Activated naive CD8-positive, alpha-beta T cell treated with anti-CD3 and anti-CD28 coated beads, Interleukin-2, amount 10 ng/mL, durations not matched to agents 7 days and 5 days (primary cell): ENCODE results near the gene NFIC. TPM values are rescaled to one million over a fixed set of nuclear protein-coding genes. Genes with fewer than 3 reads are reported as not detected.
"Not testable (repeated sequence)": the region's sequence is repeated elsewhere in the genome, so short reads cannot be mapped to it uniquely, and the experiment has no call there.

Experiments used
- ATAC-seq: fragments of 150-1000 bp; cut with Tn5 transposase; one replicate; pipeline ENCODE4 v1.10.0; 2021; ENCODE audit warnings: low read depth, moderate library complexity
- POLR2A ChIA-PET: fragments of 350-600 bp; sonication (Branson Sonifier 250); formaldehyde crosslinking; loops from one replicate; lab custom pipeline; 2021; ENCODE audit warnings: antibody characterized with exemption; lab: Charles Lee
- DNase-seq: peaks from one replicate; pipeline ENCODE4 v3.0.0; 2021
- H3K27ac Mint-ChIP-seq: one replicate; pipeline ENCODE4 v1.8.0; 2022; ENCODE audit warnings: mild to moderate bottlenecking, mixed read lengths
- H3K27me3 Mint-ChIP-seq: one replicate; pipeline ENCODE4 v1.8.0; 2022; ENCODE audit warnings: mild to moderate bottlenecking, moderate library complexity, mixed read lengths
- H3K36me3 Mint-ChIP-seq: one replicate; pipeline ENCODE4 v1.8.0; 2021; ENCODE audit warnings: mild to moderate bottlenecking, mixed read lengths
- H3K4me1 Mint-ChIP-seq: one replicate; pipeline ENCODE4 v1.8.0; 2021; ENCODE audit warnings: mixed read lengths
- H3K4me3 Mint-ChIP-seq: one replicate; pipeline ENCODE4 v1.8.0; 2022; ENCODE audit warnings: mild to moderate bottlenecking, moderate library complexity, mixed read lengths
- H3K9me3 Mint-ChIP-seq: one replicate; pipeline ENCODE4 v1.8.0; 2021; ENCODE audit warnings: mixed read lengths
- total RNA-seq, 2 experiments: library from RNA; stranded (reverse); gene quantifications; one replicate each; pipeline ENCODE4 v1.2.3, GENCODE V29; 2021

NFIC gene
- total RNA-seq, 2 experiments from 2014 or later, result 18.0 to 19.3 TPM

DNA sequence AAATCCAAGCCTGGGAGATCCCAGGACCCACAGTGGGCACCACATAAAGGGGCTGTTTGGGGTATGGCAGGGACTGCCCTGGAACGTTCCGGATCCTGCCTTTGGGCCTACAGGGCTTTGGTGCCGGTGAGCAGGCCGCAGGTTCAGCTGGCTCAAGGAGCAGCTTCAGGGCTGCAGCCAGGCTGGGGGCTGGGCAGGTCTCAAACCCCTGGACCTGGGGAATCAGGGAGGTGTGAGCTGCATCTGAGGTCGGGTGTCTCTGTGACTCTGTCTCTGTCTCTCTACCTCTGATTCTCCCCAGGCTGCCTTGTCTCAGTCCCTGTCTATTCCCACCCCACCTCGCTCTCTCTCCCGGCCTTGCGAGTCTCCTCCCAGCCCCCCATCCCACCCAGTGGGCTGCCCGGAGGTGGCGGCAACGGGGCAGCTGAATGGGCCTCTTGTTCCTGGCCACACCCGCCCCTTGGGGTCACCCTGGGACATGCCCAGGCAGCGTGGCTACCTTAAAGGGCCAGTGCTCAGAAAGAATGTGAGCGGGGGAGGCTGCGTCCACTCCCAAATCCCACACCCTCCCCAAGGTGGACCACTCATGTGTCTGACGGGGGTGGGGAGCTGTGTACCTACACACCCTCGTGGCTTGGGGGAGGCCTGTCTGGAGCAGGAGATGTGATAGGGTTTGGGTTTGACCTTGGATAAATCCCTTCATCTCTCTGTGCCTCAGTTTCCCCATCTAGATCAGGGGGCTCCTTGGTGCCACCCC lies 31.1 kb downstream of the NFIC start:
- H3K27ac Mint-ChIP-seq, result no peak overlapping the region
- DNase-seq, result no peak
- H3K4me1 Mint-ChIP-seq, result no peaks in the 10 kb centered on the region
- POLR2A ChIA-PET, result no interaction called here
- no peak overlapping the region for H3K4me3 Mint-ChIP-seq
- no peaks in the 10 kb centered on the region for H3K9me3 Mint-ChIP-seq
- H3K36me3 Mint-ChIP-seq, result peaks cover 3% of the 10 kb centered on the region
- ATAC-seq, result no peak
- no peaks in the 10 kb centered on the region for H3K27me3 Mint-ChIP-seq

GRCh38 chr19:3398114-3398899 lies 31.9 kb downstream of the NFIC start:
- Mint-ChIP-seq H3K27me3 (no peaks in the 10 kb centered on the region), H3K4me3 (no peak overlapping the region), H3K9me3 (no peaks in the 10 kb centered on the region), H3K36me3 (peaks cover 3% of the 10 kb centered on the region), H3K4me1 (no peaks in the 10 kb centered on the region), H3K27ac (no peak overlapping the region)
- ATAC-seq, result no peak
- POLR2A ChIA-PET, result no interaction called here
- no peak for DNase-seq

GRCh38 chr19:3398900-3399278 lies 32.5 kb downstream of the NFIC start:
- Mint-ChIP-seq H3K36me3 (peaks cover 3% of the 10 kb centered on the region), H3K27ac (no peak overlapping the region), H3K9me3 (no peaks in the 10 kb centered on the region), H3K27me3 (no peaks in the 10 kb centered on the region), H3K4me1 (no peaks in the 10 kb centered on the region), H3K4me3 (no peak overlapping the region)
- ATAC-seq (no peak), DNase-seq (no peak)
- POLR2A ChIA-PET, result no interaction called here

- DNase-seq, H3K9me3 Mint-ChIP-seq, H3K27ac Mint-ChIP-seq, H3K4me1 Mint-ChIP-seq, ATAC-seq, H3K36me3 Mint-ChIP-seq, H3K4me3 Mint-ChIP-seq, POLR2A ChIA-PET, H3K27me3 Mint-ChIP-seq: not testable (repeated sequence)
These were observed 32.9 kb downstream of the NFIC start for GRCh38 chr19:3399311-3399710.

DNA sequence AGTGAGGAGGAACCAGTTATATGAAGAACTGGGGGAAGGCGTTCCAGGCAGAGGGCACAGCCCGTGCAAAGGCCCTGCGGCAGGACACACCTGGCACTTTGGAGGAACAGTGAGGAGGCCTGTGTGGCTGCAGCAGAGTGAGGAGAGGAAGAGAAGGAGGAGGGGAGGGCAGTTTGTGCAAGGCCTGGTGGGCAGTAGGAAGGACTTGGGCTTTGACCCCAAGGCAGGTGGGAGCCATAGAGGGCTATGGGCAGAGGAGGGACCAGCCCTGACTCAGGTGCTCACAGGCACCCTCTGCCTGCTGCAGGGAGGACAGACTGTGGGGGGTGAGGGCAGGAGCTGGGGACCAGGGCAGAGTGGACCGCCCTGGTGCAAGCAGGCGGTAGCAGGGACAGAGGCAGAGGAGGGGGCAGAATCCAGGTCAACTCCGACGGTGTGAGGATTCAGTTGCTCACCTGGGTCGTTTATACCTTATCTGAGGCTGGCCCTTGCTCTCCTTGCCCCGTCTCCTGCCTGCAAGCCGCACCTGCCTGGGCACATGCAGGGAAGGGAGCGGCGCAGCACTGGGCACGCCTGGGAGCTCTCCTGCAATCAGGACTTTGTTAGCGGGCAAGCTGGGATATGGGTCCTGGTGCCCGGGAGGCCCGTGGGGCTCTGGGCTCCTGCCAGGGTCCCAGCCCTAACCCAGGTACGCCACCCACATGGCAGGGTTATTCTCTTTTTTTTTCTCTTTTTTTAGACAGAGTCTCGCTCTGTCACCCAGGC lies 34.8 kb downstream of the NFIC start:
- DNase-seq (no peak), ATAC-seq (no peak)
- Mint-ChIP-seq H3K4me1 (peaks cover 2% of the 10 kb centered on the region), H3K27ac (no peak overlapping the region), H3K9me3 (no peaks in the 10 kb centered on the region), H3K4me3 (no peak overlapping the region), H3K27me3 (no peaks in the 10 kb centered on the region), H3K36me3 (peaks cover 3% of the 10 kb centered on the region)
- POLR2A ChIA-PET, result no interaction called here

- Mint-ChIP-seq H3K9me3 (no peaks in the 10 kb centered on the region), H3K27ac (no peak overlapping the region), H3K4me1 (peaks cover 2% of the 10 kb centered on the region), H3K4me3 (no peak overlapping the region), H3K36me3 (peaks cover 2% of the 10 kb centered on the region), H3K27me3 (no peaks in the 10 kb centered on the region)
- no peak for DNase-seq
- no peak for ATAC-seq
- POLR2A ChIA-PET, result no interaction called here
These were observed 36.5 kb downstream of the NFIC start for GRCh38 chr19:3402631-3403443.

- no peak overlapping the region for H3K27ac Mint-ChIP-seq
- POLR2A ChIA-PET, result no interaction called here
- no peak for ATAC-seq
These were observed 37.3 kb downstream of the NFIC start for GRCh38 chr19:3403489-3404323.

GRCh38 chr19:3404324-3405260 lies 38.2 kb downstream of the NFIC start:
- H3K27ac Mint-ChIP-seq, result no peak overlapping the region
- POLR2A ChIA-PET, result no interaction called here
- DNase-seq, result no peak
- H3K4me3 Mint-ChIP-seq, result no peak overlapping the region
- H3K36me3 Mint-ChIP-seq, result peaks cover 2% of the 10 kb centered on the region
- ATAC-seq, result no peak
- peaks cover 2% of the 10 kb centered on the region for H3K4me1 Mint-ChIP-seq
- H3K27me3 Mint-ChIP-seq, result no peaks in the 10 kb centered on the region
- H3K9me3 Mint-ChIP-seq, result no peaks in the 10 kb centered on the region

More at GRCh38 chr19:3403489-3404323, 37.3 kb downstream of the NFIC start:
- H3K9me3 Mint-ChIP-seq, result no peaks in the 10 kb centered on the region
- H3K36me3 Mint-ChIP-seq, result peaks cover 2% of the 10 kb centered on the region
- H3K4me1 Mint-ChIP-seq, result peaks cover 2% of the 10 kb centered on the region
- no peak overlapping the region for H3K4me3 Mint-ChIP-seq
- DNase-seq, result no peak
- H3K27me3 Mint-ChIP-seq, result no peaks in the 10 kb centered on the region

DNA sequence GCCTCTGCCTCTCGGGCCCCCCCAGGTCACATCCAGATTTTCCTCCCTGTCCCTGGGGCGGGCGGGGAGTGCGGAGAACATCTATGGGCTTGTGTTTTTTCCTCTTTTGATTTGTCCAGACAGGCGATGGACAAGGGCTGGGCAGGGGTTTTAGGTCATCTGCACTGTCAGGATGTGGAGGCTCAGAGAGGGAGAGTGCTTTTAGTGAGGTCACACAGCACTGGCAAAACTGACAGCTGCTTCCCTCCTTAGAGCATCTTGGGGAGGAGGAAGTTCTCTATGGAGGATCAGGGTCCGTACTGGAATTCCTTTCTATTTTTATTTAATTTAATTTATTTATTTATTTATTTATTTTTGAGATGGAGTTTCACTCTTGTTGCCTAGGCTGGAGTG lies 38.9 kb downstream of the NFIC start:
- Mint-ChIP-seq H3K27me3 (no peaks in the 10 kb centered on the region), H3K9me3 (no peaks in the 10 kb centered on the region), H3K4me1 (peaks cover 2% of the 10 kb centered on the region), H3K36me3 (peaks cover 2% of the 10 kb centered on the region), H3K4me3 (no peak overlapping the region), H3K27ac (no peak overlapping the region)
- POLR2A ChIA-PET, result no interaction called here
- no peak for DNase-seq
- no peak for ATAC-seq

DNA sequence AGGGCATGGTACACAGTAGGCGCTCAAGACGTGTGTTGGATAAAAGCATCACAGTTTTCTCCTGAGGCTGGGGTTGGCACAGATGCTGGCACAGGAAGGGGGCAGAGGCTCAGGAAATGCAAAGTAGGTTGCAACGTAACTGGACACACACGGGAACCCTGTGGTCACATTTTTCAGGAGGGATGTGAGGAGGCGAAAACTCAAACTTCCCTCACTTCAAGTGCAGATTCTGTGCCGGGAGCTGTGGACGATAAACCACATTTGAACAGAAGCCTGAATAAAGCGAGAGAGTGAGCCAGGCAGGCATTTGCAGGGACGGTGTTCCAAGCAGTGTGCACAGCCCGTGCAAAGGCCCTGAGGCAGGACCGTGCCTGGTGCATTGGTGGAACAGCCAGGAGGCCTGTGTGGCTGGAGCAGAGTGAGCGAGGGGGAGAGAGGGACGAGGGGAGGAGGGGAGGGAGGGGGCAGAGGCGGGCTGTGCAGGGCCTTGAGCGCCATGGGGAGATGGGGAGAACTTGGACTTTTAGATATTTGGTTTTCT lies 40.3 kb downstream of the NFIC start:
- POLR2A ChIA-PET, result no interaction called here
- no peak overlapping the region for H3K27ac Mint-ChIP-seq

More for the DNA sequence above, 40.3 kb downstream of the NFIC start:
- peaks cover 2% of the 10 kb centered on the region for H3K36me3 Mint-ChIP-seq
- DNase-seq (no peak), ATAC-seq (no peak)
- H3K4me1 Mint-ChIP-seq, result peaks cover 2% of the 10 kb centered on the region
- H3K27me3 Mint-ChIP-seq, result no peaks in the 10 kb centered on the region
- H3K9me3 Mint-ChIP-seq, result no peaks in the 10 kb centered on the region
- no peak overlapping the region for H3K4me3 Mint-ChIP-seq
